Hindlimb muscle (tissue), 1 donor: Measurements from ENCODE around the gene HAUS8. TPM values are rescaled to one million over a fixed set of nuclear protein-coding genes. Genes with fewer than 3 reads are reported as not detected.
A peak's percentile ranks its signal among the peaks of the same experiment; 100 is the strongest.
"Not testable (repeated sequence)": the region's sequence is repeated elsewhere in the genome, so short reads cannot be mapped to it uniquely, and the experiment has no call there.

Experiments used
- DNase-seq: peaks from one replicate; pipeline ENCODE4 v3.0.0-alpha.2; 2013
- polyA plus RNA-seq: library from polyadenylated mRNA; unstranded; fragments of 120-200 nt; gene quantifications from one replicate; pipeline ENCODE4 v1.2.1, GENCODE V29; 2013; ENCODE audit not compliant: insufficient read length

The HAUS8 gene, protein sequence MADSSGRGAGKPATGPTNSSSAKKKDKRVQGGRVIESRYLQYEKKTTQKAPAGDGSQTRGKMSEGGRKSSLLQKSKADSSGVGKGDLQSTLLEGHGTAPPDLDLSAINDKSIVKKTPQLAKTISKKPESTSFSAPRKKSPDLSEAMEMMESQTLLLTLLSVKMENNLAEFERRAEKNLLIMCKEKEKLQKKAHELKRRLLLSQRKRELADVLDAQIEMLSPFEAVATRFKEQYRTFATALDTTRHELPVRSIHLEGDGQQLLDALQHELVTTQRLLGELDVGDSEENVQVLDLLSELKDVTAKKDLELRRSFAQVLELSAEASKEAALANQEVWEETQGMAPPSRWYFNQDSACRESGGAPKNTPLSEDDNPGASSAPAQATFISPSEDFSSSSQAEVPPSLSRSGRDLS
- 8.4 TPM for polyA plus RNA-seq

DNA sequence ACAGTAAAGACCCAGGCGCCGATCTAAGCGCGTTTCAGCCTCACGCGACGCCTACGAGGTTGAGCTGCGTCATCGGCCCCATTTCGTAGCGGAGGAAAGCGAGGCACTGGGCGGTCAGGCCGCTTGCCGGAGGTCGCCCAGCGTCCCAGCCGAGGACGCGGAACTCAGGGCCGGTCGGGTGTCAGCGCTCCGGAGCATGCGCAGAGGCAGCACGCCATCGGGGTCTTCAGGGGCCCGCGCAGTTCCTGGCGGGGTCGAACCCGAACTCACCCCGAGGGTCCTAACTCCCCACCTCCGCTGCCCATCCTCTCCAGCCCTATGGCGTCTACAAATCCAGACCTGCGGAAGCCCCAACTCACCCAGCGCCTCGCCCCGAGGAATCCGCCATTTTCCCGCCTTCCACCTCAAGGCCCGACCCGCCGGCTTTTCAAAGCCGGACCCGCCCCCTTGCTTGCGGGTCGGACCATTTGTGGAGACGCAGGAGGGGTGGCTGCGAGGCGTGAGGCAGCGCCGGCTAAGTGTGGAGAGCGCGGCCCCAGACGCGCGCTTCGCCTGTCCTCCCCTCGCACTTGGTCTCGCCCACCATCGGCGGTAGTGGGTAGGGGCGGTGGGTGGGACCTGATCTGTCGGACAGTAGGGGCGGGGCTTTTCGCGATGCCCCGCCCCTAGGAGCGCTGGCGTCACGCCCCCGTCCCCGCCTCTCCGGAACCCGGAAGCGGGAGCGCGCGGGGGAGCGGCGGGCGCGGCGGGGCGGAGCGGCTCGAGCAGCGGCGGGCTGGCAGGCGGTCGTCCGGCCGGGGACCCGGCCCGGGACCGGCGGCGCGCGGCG, at the start of gene HAUS8, which contains the start of gene MYO9B:
Gene HAUS8 (minus strand): TSS at position 418 of the 829 bp plus-strand sequence. CDS start 30 bp downstream, at position 388.
Gene MYO9B (plus strand): TSS at position 743 of the 829 bp plus-strand sequence. CDS start 25,941 bp downstream, outside the sequence.
- DNase-seq: peak; percentile 100

- no peak for DNase-seq
Observed at GRCh38 chr19:17124025-17124424, 48.8 kb upstream of the HAUS8 start.

GRCh38 chr19:17123041-17123440, 47.8 kb upstream of the HAUS8 start:
- DNase-seq: no peak

DNA sequence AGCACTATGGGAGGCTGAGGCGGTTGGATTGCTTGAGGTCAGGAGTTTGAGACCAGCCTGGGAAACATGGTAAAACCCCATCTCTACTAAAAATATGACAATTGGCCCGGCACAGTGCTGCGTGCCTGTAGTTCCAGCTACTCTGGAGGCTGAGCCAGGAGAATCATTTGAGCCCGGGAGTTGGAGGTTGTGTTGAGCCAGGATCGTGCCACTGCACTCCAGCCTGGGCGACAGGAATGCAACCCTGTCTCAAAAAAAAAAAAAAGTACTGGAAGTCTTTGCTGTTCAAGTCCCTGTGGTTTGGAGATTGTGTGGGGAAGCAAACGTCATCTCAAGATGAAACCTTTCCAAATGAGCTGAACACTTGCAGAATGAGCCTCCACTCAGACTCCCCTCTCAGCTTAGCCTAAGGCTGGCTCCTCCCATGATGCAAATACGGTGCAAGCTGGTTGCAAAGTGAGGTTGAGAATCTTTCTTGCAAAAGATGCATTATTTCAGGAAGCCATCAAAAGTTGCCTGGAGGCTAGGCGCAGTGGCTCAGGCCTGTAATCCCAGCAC, 46.6 kb upstream of the HAUS8 start:
- DNase-seq: no peak

- no peak for DNase-seq
Observed at GRCh38 chr19:17118957-17119356, 43.7 kb upstream of the HAUS8 start.

DNA sequence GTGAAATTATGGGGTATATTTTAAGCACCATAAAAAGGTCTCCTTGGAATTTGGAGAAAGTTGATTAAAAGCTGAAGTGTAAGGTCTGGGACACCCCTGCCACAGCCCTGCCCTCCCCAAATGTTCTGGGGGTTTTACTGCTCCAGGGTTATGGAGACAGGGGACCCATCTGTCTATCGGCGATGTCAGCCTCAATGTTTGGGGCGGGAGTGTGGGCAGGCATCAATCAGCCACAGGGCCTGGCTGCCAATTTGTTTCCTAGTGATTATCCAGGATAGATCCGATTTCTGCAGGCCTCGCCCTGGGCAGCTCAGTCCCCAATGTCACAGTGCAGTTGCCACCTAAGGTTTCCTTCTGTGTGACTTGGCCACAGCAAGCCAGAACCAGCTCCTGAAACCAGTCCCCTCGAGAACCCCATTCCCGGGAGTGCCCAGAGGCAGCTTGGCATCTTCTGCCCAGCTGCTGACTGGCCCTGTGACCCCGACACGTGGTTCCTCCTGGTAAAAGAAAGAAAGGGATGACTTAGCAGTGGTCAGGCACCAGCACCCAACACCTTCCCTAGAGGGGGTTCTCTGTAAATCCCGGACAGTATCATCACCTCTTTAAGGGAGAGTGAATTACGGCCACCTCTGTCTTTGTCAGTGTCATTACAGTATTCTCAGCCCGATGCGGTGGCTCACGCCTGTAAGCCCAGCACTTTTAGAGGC, 41.9 kb upstream of the HAUS8 start:
- no peak for DNase-seq

GRCh38 chr19:17114414-17114831, 39.2 kb upstream of the HAUS8 start:
- DNase-seq: no peak

DNA sequence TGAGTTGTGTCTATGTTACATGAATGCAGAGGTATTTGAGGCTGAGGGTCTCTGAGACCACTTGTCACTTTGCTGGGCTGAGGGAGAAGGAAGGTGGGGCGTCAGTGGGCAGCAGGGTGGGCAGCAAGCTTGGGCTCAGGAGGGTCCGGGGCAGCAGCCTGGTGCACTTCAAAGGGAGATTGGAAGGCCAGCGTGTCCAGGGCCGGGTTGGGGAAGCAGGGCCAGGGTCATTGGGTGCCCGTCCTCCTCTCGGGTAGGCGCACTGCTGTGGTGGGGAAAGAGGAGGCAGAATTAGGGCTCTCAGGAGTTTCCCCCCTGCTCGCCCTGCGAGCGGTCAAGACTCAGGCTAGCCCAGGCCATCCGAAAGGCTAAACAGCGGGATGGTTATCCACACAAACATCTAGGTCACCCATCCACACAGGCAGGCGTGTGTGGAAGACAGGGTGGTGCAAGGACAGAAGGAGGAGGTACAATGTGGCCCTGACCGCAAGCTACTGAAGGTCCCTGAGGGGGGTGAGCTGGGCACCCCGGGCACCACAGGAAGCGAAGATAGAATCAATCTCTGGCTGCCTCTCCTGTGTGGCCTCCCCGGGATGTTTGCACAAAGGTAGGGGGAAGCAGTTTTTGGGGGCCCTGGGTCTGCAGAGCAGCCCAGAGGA, 38.0 kb upstream of the HAUS8 start:
- DNase-seq: no peak

DNA sequence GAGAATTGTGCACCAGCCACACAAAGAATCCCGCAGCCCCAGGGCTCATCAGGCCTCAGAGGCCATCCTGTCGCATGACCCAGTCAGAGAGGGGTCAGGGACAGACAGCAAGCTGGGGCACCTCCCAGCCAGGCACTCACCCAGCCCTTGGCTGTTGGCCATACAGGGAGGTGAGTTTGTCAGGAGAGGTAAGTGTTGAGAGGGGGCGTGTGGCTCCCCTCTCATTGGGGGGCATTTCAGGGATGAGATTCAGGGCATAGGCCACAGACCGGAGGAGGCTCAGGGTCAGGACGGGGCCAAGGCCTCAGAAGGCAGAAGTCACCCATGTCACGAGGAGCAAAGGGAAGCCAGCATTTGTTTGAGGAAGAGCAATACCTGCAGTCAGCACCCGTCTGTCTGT, 37.4 kb upstream of the HAUS8 start:
- no peak for DNase-seq

DNA sequence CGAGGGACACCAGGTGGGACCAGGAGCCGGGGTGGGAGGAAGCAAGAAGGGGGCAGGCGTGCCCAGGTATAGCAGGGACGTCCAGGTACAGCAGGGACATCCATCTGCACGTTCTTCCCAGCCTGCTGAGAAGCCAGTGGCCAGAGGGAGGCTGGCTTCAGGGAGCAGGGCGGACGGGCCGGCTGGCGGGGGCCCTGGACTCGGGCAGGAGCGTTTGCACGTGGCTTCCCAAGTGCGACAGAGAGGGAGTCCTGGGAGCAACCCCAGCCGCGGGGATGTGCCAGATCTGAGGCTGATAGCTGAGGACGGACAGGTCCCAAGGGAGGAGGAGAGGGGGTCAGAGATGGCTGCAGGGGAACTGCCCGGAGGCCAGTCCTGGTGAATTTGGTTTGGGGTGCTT, 37.0 kb upstream of the HAUS8 start:
- no peak for DNase-seq

DNA sequence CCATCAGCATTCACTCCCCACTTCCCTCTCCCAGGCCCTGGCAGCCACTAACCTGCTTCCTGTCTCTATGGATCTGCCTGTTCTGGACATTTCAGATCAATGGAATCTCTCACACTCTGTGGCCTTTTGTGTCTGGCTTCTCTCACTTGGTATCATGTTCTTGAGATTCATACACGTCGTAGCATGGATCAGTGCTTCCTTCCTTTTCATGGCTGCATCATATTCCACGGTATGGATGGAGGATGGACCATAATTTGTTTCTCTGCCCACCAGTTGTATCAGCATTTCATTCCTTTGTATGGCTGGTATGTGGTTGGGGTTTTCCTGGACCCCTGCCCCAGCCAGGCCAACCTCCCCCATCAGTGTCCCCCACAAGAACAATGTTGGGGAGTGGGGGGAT, 36.5 kb upstream of the HAUS8 start:
- DNase-seq: no peak

GRCh38 chr19:17110599-17110966, 35.3 kb upstream of the HAUS8 start:
- DNase-seq: no peak

GRCh38 chr19:17109962-17110598, 34.8 kb upstream of the HAUS8 start:
- DNase-seq: peak; percentile 38

DNA sequence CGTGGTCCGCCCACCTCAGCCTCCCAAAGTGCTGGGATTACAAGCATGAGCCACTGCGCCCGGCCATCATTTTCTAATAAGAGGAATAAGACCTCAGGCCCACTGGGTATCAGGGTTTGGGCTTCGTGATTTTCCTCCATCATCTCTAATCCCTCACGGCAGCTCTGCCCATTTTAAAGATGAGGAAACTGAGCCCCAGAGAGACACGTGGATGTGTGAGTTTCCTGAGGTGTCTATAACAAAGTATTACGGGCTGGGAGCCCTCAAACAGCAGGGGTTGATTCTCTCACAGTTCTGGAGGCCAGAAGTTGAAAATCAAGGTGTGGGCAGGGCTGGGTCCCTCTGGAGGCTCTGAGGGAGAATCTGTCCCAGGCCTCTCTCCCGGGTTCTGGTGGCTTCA, 34.0 kb upstream of the HAUS8 start:
- no peak for DNase-seq

DNA sequence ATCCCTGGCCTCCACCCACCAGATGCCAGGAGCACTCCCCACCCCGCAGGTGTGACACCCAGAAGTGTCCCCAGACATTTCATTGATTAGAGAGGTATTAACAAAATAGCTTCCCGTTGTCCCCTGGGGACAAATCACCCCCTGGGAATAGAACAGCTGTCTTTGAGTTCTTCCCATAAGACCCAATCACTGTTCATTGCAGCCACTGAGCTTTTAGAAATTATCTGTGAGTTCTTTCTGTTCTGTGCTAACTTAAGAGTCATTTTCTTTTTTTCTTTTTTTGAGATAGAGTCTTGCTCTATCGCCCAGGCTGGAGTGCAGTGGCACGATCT, 33.2 kb upstream of the HAUS8 start:
- no peak for DNase-seq

DNA sequence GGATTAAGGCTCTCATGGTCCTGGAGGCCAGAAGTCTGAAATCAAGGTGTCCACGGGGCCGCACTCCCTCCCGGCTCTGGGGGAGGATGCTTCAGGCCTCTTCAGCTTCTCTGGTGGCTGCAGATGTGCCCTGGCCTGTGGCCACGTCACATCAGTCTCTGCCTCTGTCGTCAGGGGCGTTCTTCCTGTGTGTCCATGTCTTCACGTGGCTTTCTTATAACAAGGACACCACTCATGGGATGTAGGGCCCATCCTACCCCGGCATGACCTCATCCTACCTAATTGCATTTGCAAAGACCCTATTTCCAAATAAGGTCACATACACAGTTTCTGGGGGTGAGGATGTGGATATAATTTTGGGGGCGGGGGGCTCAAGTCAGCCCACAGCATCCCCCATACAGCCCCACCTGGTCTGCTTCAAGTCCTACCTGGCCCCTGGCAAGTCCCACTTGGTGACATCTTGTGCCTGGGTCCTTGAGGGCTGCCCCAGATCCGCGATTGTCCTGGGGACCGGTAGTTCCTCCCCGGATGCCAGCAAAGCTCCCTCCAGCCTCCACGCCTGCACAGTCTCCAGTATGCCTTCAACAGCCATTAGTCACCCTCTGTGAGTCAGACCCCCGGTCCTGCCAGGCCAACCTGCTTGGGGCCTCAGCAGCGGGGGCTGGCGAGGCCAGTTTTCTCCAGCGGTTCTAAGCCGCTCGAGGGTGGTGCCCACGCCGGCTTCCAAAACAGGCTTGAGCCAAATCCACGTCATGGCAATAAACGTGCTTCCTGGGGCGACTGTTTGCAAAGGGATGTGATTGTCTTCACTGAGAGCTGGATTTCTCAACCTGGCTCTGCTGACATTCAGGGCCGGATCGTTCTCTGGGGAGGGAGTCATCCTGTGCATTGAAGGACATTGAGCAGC, 32.5 kb upstream of the HAUS8 start:
- peak; percentile 54 for DNase-seq

DNA sequence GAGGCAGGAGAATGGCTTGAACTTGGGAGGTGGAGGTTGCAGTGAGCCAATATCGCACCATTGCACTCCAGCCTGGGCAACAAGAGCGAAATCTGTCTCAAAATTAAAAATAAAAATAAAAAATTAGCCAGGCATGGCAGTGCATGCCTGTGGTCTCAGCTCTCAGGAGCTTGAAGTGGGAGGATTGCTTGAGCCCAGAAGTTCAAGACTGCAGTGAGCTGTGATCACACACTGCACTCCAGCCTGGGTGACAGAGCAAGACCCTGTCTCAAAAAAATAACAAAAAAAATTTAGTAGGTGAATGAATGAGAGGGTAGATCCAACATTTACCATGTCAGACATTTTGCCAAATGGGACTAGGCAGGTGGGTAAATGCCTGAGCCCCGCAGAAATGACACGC, 31.7 kb upstream of the HAUS8 start:
- DNase-seq: not testable (repeated sequence)

DNA sequence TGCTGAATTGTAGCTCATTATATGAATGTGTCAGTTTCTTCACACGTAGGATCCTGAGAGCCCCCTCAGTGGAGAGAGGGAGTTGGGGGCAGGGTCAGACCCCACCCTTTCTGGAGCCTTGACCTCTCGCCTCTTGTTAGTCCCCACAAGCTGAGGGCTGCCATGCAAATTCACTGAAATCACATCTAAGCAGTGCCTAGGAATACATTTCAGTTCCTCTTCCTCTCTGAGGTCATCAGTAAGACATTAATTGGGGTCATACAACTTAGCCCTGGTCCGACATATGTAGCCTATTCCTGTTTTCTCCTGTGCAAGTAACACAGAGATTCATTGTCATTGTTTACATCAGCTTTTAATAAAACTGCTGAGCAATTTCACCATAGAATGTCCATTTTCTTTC, 30.3 kb upstream of the HAUS8 start:
- no peak for DNase-seq

- no peak for DNase-seq
Observed at GRCh38 chr19:17104679-17105078, 29.4 kb upstream of the HAUS8 start.

- DNase-seq: no peak
Observed at GRCh38 chr19:17103177-17103576, 27.9 kb upstream of the HAUS8 start.
